ENCODE data around the gene SLC17A9.
A peak's percentile ranks its signal among the peaks of the same experiment; 100 is the strongest.

Gene SLC17A9

DNA sequence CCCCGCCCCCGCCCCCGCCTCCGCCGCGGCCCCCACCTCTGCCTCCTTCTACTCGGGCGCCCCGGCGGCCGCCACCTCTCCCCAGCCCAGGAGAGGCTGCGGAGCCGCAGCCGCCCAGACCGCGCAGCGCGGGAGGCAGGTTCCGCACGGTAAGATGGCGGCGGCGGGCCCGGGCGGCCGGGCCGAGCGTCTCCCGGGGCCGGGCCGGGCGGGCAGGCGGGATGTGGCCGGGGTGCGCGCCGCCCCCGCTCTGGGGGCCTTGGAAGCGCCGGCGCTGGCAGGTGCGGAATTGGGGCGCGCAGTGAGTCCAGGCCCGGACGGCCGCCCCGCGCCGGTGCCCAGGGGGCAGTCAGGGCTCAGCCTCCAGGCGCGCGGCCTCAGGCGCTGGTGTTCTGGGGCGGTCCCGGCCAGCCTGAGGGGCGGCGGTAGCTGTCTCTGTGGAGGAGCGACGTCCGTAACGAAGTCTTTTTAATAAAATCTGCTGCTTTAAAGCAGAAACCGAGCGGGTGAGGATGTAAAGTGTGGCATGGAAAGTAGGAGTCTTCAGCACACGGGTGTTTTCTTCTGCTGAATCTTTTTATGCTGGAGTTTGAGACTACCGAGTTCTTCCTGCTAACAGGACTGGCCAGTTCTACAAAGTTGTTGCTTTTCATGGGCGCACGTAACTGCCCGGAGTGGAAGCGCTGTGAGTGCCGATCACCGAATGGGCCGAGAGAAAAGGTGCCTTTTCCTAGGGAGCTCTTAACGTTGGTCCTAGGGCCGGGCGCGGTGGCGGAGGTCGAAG lies 14.2 kb upstream of the SLC17A9 start, which contains the start of gene GID8:
GID8 (plus strand) TSS at position 43 of the 784 bp plus-strand sequence. CDS start 3,356 bp downstream, outside the sequence.
- DNase-seq (ENCODE audit: low spot score), result peak; percentile 35

DNA sequence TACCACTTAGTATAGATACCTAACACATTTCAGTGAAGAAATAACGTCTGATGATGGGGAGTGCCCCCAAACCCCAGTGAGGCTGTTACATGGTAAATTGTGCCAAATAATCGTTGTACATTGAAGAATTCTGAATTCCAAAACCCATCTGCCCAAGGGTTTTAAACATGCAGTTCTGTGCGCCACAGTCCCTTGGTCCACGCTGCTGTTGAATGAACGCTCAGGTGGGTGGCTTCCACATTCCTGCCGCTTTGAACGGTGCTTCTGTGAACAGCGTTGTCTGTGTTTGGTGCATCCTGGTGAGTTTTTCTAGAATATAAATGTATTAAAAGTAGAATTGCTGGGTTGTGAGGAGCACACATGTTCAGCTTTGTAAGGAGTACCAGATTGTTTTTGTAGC lies 11.6 kb upstream of the SLC17A9 start:
- no peak for DNase-seq (ENCODE audit: low spot score)

DNA sequence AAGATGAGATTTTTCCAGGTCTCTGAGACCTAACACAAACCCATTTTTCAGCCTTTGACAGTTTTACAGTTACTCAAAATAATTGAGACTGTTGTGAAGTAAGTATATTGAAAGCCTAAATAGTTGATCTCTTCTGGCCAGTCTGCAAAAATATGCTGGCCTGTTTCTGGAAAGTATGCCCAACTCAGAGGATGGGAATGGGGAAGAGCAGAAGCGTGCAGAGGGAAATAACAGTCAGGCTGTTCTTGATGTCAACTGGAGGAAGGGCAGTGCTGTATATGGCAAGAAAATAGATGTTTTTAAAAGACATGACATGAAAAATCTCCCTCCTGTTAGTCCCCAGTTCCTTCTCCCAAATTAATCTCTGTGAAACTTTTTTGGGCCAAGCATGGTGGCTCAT lies 10.7 kb upstream of the SLC17A9 start:
- no peak for DNase-seq (ENCODE audit: low spot score)

GRCh38 chr20:62942456-62942855 lies 10.1 kb upstream of the SLC17A9 start:
- no peak for DNase-seq (ENCODE audit: low spot score)

DNA sequence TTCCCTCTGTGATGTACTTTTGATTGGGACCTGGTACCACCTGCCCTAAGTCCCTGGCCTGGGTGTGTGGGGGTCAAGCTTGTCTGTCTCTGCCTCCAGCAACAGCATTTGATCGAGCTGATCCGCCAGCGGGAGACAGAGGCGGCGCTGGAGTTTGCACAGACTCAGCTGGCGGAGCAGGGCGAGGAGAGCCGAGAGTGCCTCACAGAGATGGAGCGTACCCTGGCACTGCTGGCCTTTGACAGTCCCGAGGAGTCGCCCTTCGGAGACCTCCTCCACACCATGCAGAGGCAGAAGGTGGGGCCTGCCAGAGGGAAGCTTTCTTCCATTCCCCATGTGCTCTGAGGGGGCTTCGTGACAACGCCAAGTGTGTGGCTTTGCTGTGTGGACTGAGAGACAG lies 9.1 kb upstream of the SLC17A9 start:
- no peak for DNase-seq (ENCODE audit: low spot score)

GRCh38 chr20:62944184-62944583 lies 8.3 kb upstream of the SLC17A9 start:
- no peak for DNase-seq (ENCODE audit: low spot score)

DNA sequence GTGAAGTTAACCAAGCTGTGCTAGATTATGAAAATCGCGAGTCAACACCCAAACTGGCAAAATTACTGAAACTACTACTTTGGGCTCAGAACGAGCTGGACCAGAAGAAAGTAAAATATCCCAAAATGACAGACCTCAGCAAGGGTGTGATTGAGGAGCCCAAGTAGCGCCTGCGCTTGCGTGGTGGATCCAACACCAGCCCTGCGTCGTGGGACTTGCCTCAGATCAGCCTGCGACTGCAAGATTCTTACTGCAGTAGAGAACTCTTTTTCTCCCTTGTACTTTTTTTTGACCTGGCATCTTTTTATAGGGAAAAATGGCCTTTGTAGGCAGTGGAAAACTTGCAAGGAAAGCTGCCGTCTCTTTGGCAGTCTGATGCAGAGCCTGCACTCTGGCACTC lies 7.8 kb upstream of the SLC17A9 start:
- DNase-seq (ENCODE audit: low spot score), result no peak

- DNase-seq (ENCODE audit: low spot score), result no peak
Observed at GRCh38 chr20:62945771-62946339, 6.7 kb upstream of the SLC17A9 start.

- DNase-seq (ENCODE audit: low spot score), result no peak
Observed at GRCh38 chr20:62946918-62947317, 5.6 kb upstream of the SLC17A9 start.

DNA sequence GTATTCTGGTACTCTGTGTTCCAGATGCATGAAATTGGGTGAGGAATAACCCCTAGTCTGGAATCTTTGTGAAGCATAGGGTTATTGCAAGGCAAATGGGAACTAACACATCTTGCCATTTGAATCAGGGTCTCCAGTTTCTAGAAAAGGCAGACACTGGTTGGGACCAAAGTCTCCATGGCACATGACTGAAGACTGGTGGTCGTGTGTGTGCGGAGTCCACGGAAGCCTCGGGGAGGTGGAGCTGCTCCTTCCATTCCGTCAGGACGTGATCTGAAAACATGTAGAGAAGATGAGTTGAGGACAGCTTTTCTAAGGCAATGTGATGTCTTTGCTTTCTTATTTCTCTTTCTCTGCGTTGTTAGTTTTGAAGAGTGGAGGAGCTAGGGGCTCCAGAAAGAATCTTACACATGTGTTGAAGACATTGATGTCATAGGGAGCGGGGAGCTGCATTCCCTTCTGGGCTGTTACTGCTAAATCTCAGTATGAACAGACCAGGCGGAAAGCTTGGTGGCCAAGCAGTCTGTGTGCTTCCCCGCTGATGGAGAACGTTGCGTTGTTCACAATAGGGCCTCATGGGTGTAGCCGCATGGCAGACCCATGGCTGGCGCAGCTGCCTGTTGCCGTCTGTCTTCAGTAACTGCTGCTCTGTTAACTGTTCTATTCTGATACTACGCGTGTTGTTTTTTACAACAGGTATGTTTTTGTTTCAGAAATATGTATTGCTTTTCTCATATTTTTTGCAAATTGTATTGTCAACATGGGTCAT lies 4.8 kb upstream of the SLC17A9 start:
- no peak for DNase-seq (ENCODE audit: low spot score)

DNA sequence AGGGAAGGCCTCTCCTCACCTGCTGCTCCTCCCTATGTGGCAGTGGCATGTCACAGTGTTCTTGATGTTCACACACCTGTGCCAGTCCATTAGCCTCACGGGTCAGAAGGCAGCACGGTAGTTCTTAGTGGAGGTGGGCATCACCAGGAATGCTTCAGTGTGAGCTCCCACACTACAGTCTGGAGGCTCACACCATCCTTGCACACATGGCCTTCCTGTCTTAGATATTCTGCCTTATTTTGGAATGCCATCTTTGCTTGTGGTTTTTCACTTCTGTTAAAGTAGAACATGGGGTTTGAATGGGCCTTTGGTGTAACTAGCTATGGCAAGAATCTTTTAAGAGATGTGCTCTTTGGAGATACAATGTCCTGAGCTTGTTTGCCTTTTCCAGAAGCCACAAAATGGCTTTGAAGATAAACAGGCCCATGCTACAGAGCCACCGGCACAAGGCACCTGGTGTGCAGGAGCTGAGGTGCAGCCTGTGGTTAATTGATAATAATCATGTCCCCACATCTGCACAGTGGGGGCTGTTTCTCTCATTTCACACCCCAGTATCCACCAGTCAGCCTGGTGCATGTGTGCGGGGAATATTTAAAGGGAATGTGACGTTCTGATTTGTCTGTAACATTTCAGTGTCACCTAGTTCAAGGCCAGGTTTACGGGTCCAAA lies 3.2 kb upstream of the SLC17A9 start:
- no peak for DNase-seq (ENCODE audit: low spot score)

DNA sequence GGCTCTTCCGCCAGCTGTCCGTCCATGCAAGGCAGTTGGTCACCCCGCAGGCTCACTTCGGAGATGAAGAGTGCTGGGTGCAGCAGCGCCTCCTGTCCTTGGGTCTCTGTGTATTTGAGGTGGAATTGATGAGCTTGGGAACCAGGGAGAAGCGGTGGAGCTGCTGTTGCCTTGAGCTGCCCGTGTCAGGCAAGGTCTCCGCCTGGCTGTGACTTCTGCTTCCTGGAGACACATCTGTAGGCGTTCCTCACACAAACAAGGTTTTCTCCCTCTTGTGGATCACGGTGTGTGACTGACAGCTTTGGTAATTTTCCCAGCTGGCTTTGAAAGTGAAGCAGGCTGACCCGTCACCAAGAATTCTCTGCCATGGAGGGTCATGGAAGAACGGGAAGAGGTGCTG lies 2.5 kb upstream of the SLC17A9 start:
- no peak for DNase-seq (ENCODE audit: low spot score)

DNA sequence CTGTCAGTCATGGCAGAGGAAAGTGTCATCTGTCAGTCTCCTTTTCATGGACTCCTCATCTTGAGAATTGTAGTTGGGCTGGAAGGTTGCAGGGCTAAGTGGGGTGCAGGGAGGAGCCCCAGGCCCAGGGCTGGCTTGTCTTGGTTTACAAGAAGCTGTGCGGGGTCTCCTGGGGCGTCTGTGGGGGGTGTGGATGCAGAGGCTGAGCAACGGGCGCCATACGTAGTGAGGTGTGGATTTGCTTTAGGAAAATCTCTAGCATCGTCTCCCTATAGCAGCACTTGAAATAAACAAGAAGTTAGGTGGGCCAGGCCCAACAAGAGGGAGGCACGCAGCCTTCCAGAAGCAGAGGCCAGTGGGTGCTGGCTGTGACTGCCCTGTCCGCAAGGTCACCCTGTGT lies 1.8 kb upstream of the SLC17A9 start:
- no peak for DNase-seq (ENCODE audit: low spot score)

GRCh38 chr20:62951143-62951895 lies 1.2 kb upstream of the SLC17A9 start:
- DNase-seq (ENCODE audit: low spot score), result no peak

DNA sequence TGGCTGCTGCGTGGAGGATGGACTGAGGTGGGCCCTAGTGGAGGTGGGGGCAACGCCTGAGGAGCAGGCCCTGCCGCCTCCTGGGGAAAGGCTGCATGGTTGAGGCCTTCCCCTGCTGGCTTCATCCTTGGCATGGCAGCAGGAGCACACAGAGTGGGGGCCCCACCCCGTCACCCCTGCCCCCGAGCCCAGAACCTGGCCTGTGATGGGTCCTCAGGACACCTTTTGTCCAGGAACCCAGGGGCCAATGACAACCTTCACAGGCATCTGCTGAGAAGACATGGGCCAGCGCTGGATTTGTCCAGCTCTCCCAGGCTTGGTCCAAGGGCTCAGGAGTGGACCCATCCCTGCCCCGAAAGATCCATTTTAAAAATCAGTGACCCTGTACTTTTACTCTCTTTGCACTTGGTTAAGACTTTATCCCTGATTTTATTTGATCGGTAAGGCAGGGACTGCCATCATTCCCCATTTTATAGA lies 575 bp upstream of the SLC17A9 start:
- DNase-seq (ENCODE audit: low spot score), result no peak

DNA sequence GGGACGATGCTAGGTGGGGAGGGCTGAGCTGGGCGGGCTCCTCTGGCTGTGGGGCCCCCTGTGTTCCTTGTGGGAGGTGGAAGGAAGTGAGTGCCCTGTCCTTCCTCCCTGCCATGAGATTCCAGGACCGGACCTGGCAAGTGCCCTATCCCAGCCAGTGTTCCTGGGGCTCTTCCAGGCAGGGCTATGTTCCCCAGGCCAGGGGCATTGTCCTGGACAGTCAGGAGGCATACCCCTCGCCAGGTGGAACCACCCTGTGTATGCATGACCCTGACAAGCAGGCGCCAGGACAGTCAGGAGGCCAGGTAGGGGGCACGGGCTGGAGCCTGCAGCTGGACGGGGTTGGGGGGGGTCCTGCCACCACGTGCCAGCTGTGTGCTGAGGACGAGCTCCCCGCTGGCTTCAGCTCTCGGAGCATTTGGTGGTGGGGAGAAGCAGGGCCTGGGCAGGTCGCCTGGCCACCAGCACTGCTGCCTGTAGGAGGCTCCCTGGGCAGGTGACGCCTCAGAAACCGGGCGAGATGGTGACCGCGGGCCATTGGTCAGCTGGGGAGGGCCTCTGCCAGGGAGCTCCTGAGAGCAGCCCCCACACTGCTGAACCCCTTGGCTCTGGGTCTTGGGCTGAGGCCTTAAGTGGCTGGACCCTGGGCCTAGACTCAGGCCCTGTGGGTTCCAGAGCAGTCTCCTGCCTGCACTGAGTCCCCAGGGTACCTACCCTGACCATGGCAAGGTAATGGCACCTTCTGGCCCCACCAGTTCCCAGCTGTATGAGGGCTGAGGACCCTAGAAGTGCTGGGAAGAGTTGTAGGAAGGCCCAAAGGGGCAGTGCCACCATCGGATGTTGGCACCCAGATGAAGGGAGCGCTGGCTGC lies 694 bp downstream of the SLC17A9 start:
- DNase-seq (ENCODE audit: low spot score), result no peak

DNA sequence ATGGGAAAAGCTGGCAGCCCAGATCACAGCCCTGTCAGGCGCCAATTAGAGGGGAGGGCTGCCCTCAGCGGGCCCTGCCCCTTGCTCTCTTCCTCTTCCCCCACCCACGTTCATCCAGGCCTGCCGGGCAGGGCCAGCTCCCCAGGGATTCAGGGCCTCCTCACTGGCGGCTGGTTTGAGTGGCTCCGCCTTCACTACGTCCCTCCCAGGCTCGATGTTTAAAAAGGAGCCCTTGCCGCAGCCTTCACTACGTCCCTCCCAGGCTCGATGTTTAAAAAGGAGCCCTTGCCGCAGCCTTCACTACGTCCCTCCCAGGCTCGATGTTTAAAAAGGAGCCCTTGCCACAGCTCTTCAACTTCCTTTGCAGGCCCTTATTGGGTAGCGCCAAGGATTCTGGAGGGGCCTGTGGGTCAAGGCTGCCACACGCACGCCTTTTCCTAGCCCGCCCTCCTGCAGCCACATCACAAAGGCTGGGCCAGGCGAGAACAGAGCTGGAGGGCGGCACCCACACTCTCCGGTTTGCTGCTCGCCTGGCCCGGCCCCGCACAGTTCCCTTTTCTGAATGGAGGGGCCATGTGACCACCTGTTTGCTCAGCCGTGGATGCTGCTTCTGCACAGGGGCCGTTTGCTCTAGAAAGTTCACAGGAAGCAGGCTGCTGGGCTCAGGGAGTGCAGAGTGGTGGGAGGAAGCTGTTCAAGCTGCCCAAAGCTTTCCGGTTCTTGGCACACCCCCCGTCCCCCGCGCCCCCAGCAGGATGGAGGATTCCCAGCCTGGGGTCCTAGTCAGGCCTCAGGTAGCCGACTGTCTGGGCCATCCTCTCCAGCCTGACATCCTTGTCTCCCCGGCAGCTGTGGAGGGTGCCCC lies 1.6 kb downstream of the SLC17A9 start:
- DNase-seq (ENCODE audit: low spot score), result no peak

- DNase-seq (ENCODE audit: low spot score), result no peak
Observed at GRCh38 chr20:62955519-62956386, 3.2 kb downstream of the SLC17A9 start.
